Effector memory CD4-positive, alpha-beta T cell (primary cell): Measurements from ENCODE around the gene CRB2.

Experiments used
- DNase-seq, 3 donors: peaks; one replicate each; pipeline ENCODE4 v3.0.0-alpha.2; 2020
- H3K27ac ChIP-seq: 2 replicates; pipeline ENCODE4 v1.7.0; 2013; ENCODE audit warnings: mild to moderate bottlenecking, low read length, moderate library complexity; ENCODE audit not compliant: insufficient read depth, poor library complexity, severe bottlenecking
- H3K27me3 ChIP-seq: replicated peaks from 2 replicates; pipeline ENCODE4 v1.7.0; 2013; ENCODE audit warnings: mild to moderate bottlenecking, low read length; ENCODE audit not compliant: insufficient read depth, control insufficient read depth, poor library complexity, severe bottlenecking
- H3K36me3 ChIP-seq: 2 replicates; pipeline ENCODE4 v1.7.0; 2013; ENCODE audit warnings: mild to moderate bottlenecking, low read length, moderate library complexity; ENCODE audit not compliant: control insufficient read depth, insufficient read depth
- H3K4me1 ChIP-seq: 2 replicates; pipeline ENCODE4 v1.7.0; 2013; ENCODE audit warnings: low read length, mild to moderate bottlenecking; ENCODE audit not compliant: control insufficient read depth, insufficient read depth, poor library complexity, severe bottlenecking
- H3K4me3 ChIP-seq: 2 replicates; pipeline ENCODE4 v1.7.0; 2013; ENCODE audit warnings: low read length, low read depth, mild to moderate bottlenecking; ENCODE audit not compliant: insufficient read depth, poor library complexity, severe bottlenecking
- H3K9me3 ChIP-seq: 2 replicates; pipeline ENCODE4 v1.7.0; 2013; ENCODE audit warnings: mild to moderate bottlenecking, low read length, moderate library complexity; ENCODE audit not compliant: control insufficient read depth

The CRB2 gene

GRCh38 chr9:123412171-123412820 is 56.3 kb downstream of the CRB2 start:
- Histone ChIP-seq H3K4me3 (no peak overlapping the region), H3K4me1 (no peaks in the 10 kb centered on the region), H3K27ac (no peak overlapping the region), H3K27me3 (no peaks in the 10 kb centered on the region), H3K36me3 (no peaks in the 10 kb centered on the region), H3K9me3 (no peaks in the 10 kb centered on the region)
- no peak for DNase-seq

GRCh38 chr9:123414204-123414603 is 58.2 kb downstream of the CRB2 start:
- H3K27ac ChIP-seq = no peak overlapping the region
- H3K4me1 ChIP-seq = no peaks in the 10 kb centered on the region
- H3K9me3 ChIP-seq = no peaks in the 10 kb centered on the region
- no peaks in the 10 kb centered on the region for H3K27me3 ChIP-seq
- H3K4me3 ChIP-seq = no peak overlapping the region
- no peak for DNase-seq
- no peaks in the 10 kb centered on the region for H3K36me3 ChIP-seq

GRCh38 chr9:123414936-123415930 is 59.2 kb downstream of the CRB2 start:
- H3K4me1 ChIP-seq = no peaks in the 10 kb centered on the region
- no peak for DNase-seq
- no peak overlapping the region for H3K27ac ChIP-seq
- no peaks in the 10 kb centered on the region for H3K9me3 ChIP-seq
- H3K27me3 ChIP-seq = no peaks in the 10 kb centered on the region
- no peaks in the 10 kb centered on the region for H3K36me3 ChIP-seq
- H3K4me3 ChIP-seq = no peak overlapping the region

- Histone ChIP-seq H3K36me3 (no peaks in the 10 kb centered on the region), H3K4me3 (no peak overlapping the region), H3K9me3 (no peaks in the 10 kb centered on the region), H3K27me3 (no peaks in the 10 kb centered on the region), H3K27ac (no peak overlapping the region), H3K4me1 (no peaks in the 10 kb centered on the region)
- no peak for DNase-seq
Measured at GRCh38 chr9:123416176-123416575, 60.2 kb downstream of the CRB2 start.

- no peaks in the 10 kb centered on the region for H3K9me3 ChIP-seq
- no peak overlapping the region for H3K27ac ChIP-seq
- no peak overlapping the region for H3K4me3 ChIP-seq
- no peaks in the 10 kb centered on the region for H3K36me3 ChIP-seq
- no peaks in the 10 kb centered on the region for H3K4me1 ChIP-seq
- no peaks in the 10 kb centered on the region for H3K27me3 ChIP-seq
- no peak for DNase-seq
Measured at GRCh38 chr9:123417289-123418051, 61.5 kb downstream of the CRB2 start.

- DNase-seq = no peak
- Histone ChIP-seq H3K9me3 (no peaks in the 10 kb centered on the region), H3K4me1 (no peaks in the 10 kb centered on the region), H3K36me3 (no peaks in the 10 kb centered on the region), H3K4me3 (no peak overlapping the region), H3K27ac (no peak overlapping the region), H3K27me3 (no peaks in the 10 kb centered on the region)
Measured at GRCh38 chr9:123418052-123418430, 62.0 kb downstream of the CRB2 start.

- no peaks in the 10 kb centered on the region for H3K9me3 ChIP-seq
- H3K27me3 ChIP-seq = no peaks in the 10 kb centered on the region
- H3K4me1 ChIP-seq = no peaks in the 10 kb centered on the region
- no peak for DNase-seq
- H3K4me3 ChIP-seq = no peak overlapping the region
- H3K36me3 ChIP-seq = no peaks in the 10 kb centered on the region
- H3K27ac ChIP-seq = no peak overlapping the region
Measured at GRCh38 chr9:123418506-123418905, 62.5 kb downstream of the CRB2 start.

- Histone ChIP-seq H3K4me1 (no peaks in the 10 kb centered on the region), H3K9me3 (no peaks in the 10 kb centered on the region), H3K4me3 (no peak overlapping the region)
Measured at GRCh38 chr9:123419091-123419490, 63.1 kb downstream of the CRB2 start.

GRCh38 chr9:123419721-123420591 is 64.0 kb downstream of the CRB2 start:
- Histone ChIP-seq H3K4me1 (no peaks in the 10 kb centered on the region), H3K36me3 (no peaks in the 10 kb centered on the region), H3K27ac (no peak overlapping the region), H3K9me3 (no peaks in the 10 kb centered on the region), H3K27me3 (no peaks in the 10 kb centered on the region), H3K4me3 (no peak overlapping the region)
- DNase-seq = no peak

More at GRCh38 chr9:123419091-123419490, 63.1 kb downstream of the CRB2 start:
- H3K36me3 ChIP-seq = no peaks in the 10 kb centered on the region
- H3K27ac ChIP-seq = no peak overlapping the region
- DNase-seq = no peak
- H3K27me3 ChIP-seq = no peaks in the 10 kb centered on the region
